Measurements from ENCODE around the gene GMIP.
A peak's percentile ranks its signal among the peaks of the same experiment; 100 is the strongest.

The GMIP gene

DNA sequence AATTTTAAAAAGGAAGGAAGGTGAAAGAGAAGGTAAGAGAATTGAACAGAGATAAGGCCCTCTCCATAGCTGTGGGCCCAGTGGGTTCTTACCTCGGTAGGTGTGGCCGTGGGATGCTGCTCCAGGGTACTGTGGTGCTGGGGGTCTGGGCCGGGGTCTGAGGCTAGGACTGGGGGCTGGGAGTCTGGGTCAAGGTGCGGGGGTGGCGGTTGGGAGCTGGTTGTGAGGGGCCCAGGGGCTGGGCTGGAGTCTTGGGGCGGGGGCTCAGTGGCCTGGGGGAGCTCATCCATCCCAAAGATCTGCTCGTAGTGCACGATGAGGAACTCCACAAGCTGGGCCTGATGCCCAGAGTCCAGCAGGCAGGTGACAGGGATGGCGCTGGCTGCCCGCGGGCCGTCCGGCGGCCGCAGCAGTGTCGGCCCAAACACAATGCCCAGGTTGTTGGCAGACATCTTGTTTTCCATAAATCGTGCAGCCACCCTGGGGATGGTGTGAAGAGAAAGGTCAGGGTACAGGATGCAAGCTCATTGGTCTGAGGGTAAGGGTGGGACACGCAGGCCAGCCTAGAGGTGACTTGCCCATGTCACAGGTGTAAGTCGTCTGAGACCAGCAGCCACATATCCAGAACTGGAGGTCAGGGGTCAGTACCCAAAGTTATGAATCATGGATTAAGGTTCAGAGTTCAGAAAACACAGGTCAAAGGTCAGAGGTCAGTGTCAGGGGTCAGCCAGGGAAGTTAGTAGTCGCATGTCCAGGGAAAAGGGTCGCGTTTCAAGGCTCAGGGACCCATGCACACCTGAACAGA lies 9.5 kb downstream of the GMIP start:
- H3K27ac ChIP-seq (ENCODE audit: low read depth, low read length): no peak overlapping the region
- no peaks in the 10 kb centered on the region for H3K27me3 ChIP-seq (ENCODE audit: control insufficient read depth, insufficient read depth, low read length)
- no peak overlapping the region for H3K9ac ChIP-seq (ENCODE audit: low read depth, low read length)
- no peaks in the 10 kb centered on the region for H3K9me3 ChIP-seq (ENCODE audit: control insufficient read depth, insufficient read depth, low read length)
- H3K4me3 ChIP-seq (ENCODE audit: low read depth, low read length): no peak overlapping the region
- H3K36me3 ChIP-seq (ENCODE audit: control insufficient read depth, insufficient read depth, low read length): peaks cover 24% of the 10 kb centered on the region
- no peaks in the 10 kb centered on the region; the same call in 1 of the 2 replicates for H3K4me1 ChIP-seq (ENCODE audit: control insufficient read depth, insufficient read depth, low read length)

- Histone ChIP-seq H3K36me3 (ENCODE audit: control insufficient read depth, insufficient read depth, low read length) (peaks cover 24% of the 10 kb centered on the region), H3K27me3 (ENCODE audit: control insufficient read depth, insufficient read depth, low read length) (no peaks in the 10 kb centered on the region), H3K9me3 (ENCODE audit: control insufficient read depth, insufficient read depth, low read length) (no peaks in the 10 kb centered on the region), H3K27ac (ENCODE audit: low read depth, low read length) (no peak overlapping the region), H3K4me3 (ENCODE audit: low read depth, low read length) (no peak overlapping the region), H3K4me1 (ENCODE audit: control insufficient read depth, insufficient read depth, low read length) (no peaks in the 10 kb centered on the region; the same call in 1 of the 2 replicates), H3K9ac (ENCODE audit: low read depth, low read length) (no peak overlapping the region)
Observed at GRCh38 chr19:19632661-19633060, 10.8 kb downstream of the GMIP start.

DNA sequence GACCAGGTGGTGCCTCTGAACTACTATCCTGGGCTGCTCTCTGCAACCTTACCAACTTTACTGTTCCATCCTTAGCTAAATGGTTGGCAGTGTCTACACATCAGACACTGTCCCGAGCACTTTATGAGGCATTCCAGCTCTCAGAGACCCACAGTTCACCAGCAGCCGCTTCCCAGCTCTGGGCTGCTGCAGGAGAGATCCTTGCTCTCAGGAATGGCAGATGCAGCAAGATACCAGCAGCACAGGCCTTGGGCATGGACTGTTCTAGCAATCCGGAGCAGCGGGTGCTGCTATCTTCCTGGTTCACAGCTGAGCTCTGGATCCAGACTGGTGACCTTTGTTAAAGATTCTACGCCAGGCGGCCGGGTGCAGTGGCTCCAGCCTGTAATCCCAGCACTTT lies 12.1 kb downstream of the GMIP start:
- Histone ChIP-seq H3K4me1 (ENCODE audit: control insufficient read depth, insufficient read depth, low read length) (peaks cover 4% of the 10 kb centered on the region; the same call in 1 of the 2 replicates), H3K27me3 (ENCODE audit: control insufficient read depth, insufficient read depth, low read length) (no peaks in the 10 kb centered on the region), H3K27ac (ENCODE audit: low read depth, low read length) (no peak overlapping the region), H3K4me3 (ENCODE audit: low read depth, low read length) (no peak overlapping the region), H3K36me3 (ENCODE audit: control insufficient read depth, insufficient read depth, low read length) (peaks cover 29% of the 10 kb centered on the region), H3K9me3 (ENCODE audit: control insufficient read depth, insufficient read depth, low read length) (no peaks in the 10 kb centered on the region), H3K9ac (ENCODE audit: low read depth, low read length) (no peak overlapping the region)

GRCh38 chr19:19630426-19630825 lies 13.0 kb downstream of the GMIP start:
- Histone ChIP-seq H3K36me3 (ENCODE audit: control insufficient read depth, insufficient read depth, low read length) (peaks cover 30% of the 10 kb centered on the region), H3K4me1 (ENCODE audit: control insufficient read depth, insufficient read depth, low read length) (peaks cover 4% of the 10 kb centered on the region; the same call in 1 of the 2 replicates), H3K9ac (ENCODE audit: low read depth, low read length) (no peak overlapping the region)

GRCh38 chr19:19630062-19630414 lies 13.4 kb downstream of the GMIP start:
- Histone ChIP-seq H3K9me3 (ENCODE audit: control insufficient read depth, insufficient read depth, low read length) (no peaks in the 10 kb centered on the region), H3K9ac (ENCODE audit: low read depth, low read length) (no peak overlapping the region), H3K36me3 (ENCODE audit: control insufficient read depth, insufficient read depth, low read length) (peaks cover 29% of the 10 kb centered on the region), H3K4me1 (ENCODE audit: control insufficient read depth, insufficient read depth, low read length) (peaks cover 4% of the 10 kb centered on the region; the same call in 1 of the 2 replicates), H3K4me3 (ENCODE audit: low read depth, low read length) (no peak overlapping the region), H3K27me3 (ENCODE audit: control insufficient read depth, insufficient read depth, low read length) (no peaks in the 10 kb centered on the region), H3K27ac (ENCODE audit: low read depth, low read length) (no peak overlapping the region)

More at GRCh38 chr19:19630426-19630825, 13.0 kb downstream of the GMIP start:
- H3K27ac ChIP-seq (ENCODE audit: low read depth, low read length): no peak overlapping the region
- no peaks in the 10 kb centered on the region for H3K27me3 ChIP-seq (ENCODE audit: control insufficient read depth, insufficient read depth, low read length)
- H3K4me3 ChIP-seq (ENCODE audit: low read depth, low read length): no peak overlapping the region
- no peaks in the 10 kb centered on the region for H3K9me3 ChIP-seq (ENCODE audit: control insufficient read depth, insufficient read depth, low read length)

DNA sequence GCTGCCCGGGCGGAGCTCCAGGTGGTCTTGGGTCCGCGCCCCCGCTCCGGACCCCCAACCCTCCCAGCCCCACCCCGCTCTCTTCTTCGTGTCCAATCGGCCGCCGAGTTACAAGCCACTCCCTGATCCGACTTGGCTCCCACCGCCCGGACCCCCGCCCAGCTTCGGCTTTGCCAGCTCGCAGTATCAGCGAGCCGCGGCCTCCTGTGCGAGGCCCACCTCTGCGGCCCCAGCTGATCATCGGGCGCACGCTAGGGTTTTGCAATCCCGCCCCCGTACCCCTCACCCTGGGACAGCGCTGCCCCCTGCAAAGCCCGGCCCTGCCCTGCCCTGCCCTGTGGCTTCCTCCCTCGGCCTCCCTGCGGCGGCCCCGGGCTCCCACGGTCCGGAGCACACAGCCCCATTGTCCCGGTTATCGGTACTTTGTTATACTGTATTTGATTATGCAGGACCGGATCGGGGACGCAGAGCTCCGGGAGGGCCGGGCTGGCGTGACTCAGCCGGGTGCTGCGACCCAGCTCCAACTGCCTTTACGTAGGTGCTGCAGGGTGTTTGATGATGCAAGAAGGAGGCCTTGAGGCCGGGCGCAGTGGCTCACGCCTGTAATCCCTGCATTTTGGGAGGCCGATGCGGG lies 14.8 kb downstream of the GMIP start:
- Histone ChIP-seq H3K9me3 (ENCODE audit: control insufficient read depth, insufficient read depth, low read length) (no peaks in the 10 kb centered on the region), H3K36me3 (ENCODE audit: control insufficient read depth, insufficient read depth, low read length) (peaks cover 31% of the 10 kb centered on the region), H3K4me3 (ENCODE audit: low read depth, low read length) (peak overlapping the region; percentile 88), H3K9ac (ENCODE audit: low read depth, low read length) (peak overlapping the region; percentile 84), H3K4me1 (ENCODE audit: control insufficient read depth, insufficient read depth, low read length) (peaks cover 4% of the 10 kb centered on the region; the same call in 1 of the 2 replicates), H3K27ac (ENCODE audit: low read depth, low read length) (peak overlapping the region; percentile 93), H3K27me3 (ENCODE audit: control insufficient read depth, insufficient read depth, low read length) (no peaks in the 10 kb centered on the region)

GRCh38 chr19:19627621-19628500 lies 15.6 kb downstream of the GMIP start, which contains the start of gene LPAR2:
Gene LPAR2, minus strand, starts transcription at chr19:19628220. Its CDS starts 945 bp downstream, at chr19:19627275.
- Histone ChIP-seq H3K9ac (ENCODE audit: low read depth, low read length) (peak within 1 kb of the TSS; percentile 84), H3K4me1 (ENCODE audit: control insufficient read depth, insufficient read depth, low read length) (peaks cover 4% of the 10 kb centered on the region; the same call in 1 of the 2 replicates), H3K9me3 (ENCODE audit: control insufficient read depth, insufficient read depth, low read length) (no peaks in the 10 kb centered on the region), H3K27me3 (ENCODE audit: control insufficient read depth, insufficient read depth, low read length) (no peaks in the 10 kb centered on the region), H3K27ac (ENCODE audit: low read depth, low read length) (peak within 1 kb of the TSS; percentile 93), H3K36me3 (ENCODE audit: control insufficient read depth, insufficient read depth, low read length) (peaks cover 33% of the 10 kb centered on the region), H3K4me3 (ENCODE audit: low read depth, low read length) (peak within 1 kb of the TSS; percentile 88)

DNA sequence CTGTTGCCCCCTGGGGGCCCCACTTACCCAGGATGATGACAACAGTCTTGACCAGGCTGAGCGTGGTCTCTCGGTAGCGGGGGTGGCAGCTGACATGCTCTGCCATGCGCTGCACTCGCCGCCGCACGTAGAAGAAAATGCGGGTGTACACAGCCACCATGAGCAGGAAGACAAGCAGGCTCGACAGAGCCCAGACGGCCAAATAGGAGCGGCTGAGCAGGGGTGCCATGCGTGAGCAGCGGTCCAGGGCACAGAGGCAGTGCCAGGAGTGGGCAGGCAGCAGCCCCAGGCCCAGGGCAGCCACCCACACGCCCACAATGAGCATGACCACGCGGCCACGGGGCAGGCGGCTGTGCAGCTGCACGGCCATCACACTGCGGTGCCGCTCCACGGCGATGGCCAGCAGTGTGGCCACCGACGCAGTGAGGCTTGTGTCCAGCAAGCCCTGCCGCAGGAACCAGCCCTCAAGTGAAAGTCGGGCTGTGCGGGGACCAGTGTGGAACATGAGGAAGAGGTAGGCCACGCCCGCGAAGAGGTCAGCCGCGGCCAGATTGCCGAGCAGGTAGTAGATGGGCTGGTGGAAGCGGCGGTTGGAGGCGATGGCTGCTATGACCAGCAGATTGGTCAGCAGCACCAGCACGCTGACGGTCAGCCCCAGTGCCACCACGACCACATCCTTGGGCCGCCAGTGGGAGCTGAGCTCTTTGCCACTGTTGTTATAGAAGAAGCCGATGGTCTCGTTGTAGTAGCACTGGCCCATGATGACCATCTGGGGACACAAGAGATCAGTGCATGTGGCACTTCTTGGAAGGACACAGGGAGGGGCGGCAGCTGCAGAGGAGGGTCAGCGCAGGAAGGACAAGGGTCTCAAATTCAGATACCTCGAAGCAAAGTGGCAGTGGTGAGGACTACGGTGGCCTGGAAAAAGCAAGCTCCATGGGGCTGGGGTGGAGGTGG lies 16.7 kb downstream of the GMIP start:
- peak overlapping the region; percentile 88 for H3K4me3 ChIP-seq (ENCODE audit: low read depth, low read length)
- H3K36me3 ChIP-seq (ENCODE audit: control insufficient read depth, insufficient read depth, low read length): peaks cover 39% of the 10 kb centered on the region

DNA sequence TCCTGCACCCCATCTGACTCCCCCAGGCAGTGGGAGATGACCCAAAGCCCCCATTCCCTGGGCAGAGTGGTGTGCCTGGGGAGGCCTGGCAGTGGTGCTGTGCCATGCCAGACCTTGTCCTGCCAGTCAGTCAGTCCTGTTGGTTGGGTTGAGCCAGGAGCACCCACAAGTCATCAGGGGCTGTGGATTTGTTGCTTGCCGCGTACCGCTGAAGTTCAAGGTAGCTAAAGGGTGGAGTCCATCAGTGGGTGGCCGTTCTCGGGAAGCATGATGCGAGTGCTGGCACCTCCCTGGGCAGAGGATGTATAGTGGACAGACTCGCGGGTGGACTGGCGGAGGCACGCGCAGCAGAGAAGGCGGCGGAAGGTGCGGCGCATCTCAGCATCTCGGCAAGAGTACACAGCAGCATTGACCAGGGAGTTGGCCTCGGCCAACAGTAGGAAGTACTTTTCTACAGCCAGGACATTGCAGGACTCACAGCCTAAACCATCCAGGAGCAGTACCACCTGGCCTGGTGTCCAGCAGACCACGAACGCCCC lies 19.4 kb downstream of the GMIP start:
- Histone ChIP-seq H3K36me3 (ENCODE audit: control insufficient read depth, insufficient read depth, low read length) (peaks cover 39% of the 10 kb centered on the region), H3K9me3 (ENCODE audit: control insufficient read depth, insufficient read depth, low read length) (no peaks in the 10 kb centered on the region), H3K4me1 (ENCODE audit: control insufficient read depth, insufficient read depth, low read length) (peaks cover 4% of the 10 kb centered on the region; the same call in 1 of the 2 replicates), H3K9ac (ENCODE audit: low read depth, low read length) (no peak overlapping the region), H3K27me3 (ENCODE audit: control insufficient read depth, insufficient read depth, low read length) (no peaks in the 10 kb centered on the region), H3K4me3 (ENCODE audit: low read depth, low read length) (no peak overlapping the region), H3K27ac (ENCODE audit: low read depth, low read length) (no peak overlapping the region)

More for the DNA sequence above, 16.7 kb downstream of the GMIP start:
- Histone ChIP-seq H3K27me3 (ENCODE audit: control insufficient read depth, insufficient read depth, low read length) (no peaks in the 10 kb centered on the region), H3K9ac (ENCODE audit: low read depth, low read length) (peak overlapping the region; percentile 76), H3K4me1 (ENCODE audit: control insufficient read depth, insufficient read depth, low read length) (peaks cover 4% of the 10 kb centered on the region; the same call in 1 of the 2 replicates), H3K9me3 (ENCODE audit: control insufficient read depth, insufficient read depth, low read length) (no peaks in the 10 kb centered on the region), H3K27ac (ENCODE audit: low read depth, low read length) (no peak overlapping the region)
